Sciatic nerve (tissue), 2 donors: Measurements from ENCODE around the gene FGD3. TPM values are rescaled to one million over a fixed set of nuclear protein-coding genes. Genes with fewer than 3 reads are reported as not detected.
"Not testable (repeated sequence)": the region's sequence is repeated elsewhere in the genome, so short reads cannot be mapped to it uniquely, and the experiment has no call there.

Experiments used
- ATAC-seq: fragments of 200-7000 bp; cut with Tn5 transposase; one replicate; pipeline ENCODE4 v1.9.1; 2020; ENCODE audit warnings: mild to moderate bottlenecking, moderate library complexity
- DNase-seq: peaks from one replicate; pipeline ENCODE4 v3.0.0-alpha.2; 2020; ENCODE audit warnings: low spot score
- intact Hi-C: fragments of 100-400 bp; cut with DNase I; formaldehyde crosslinking; loops from one replicate; pipeline ENCODE4 v1.14.2; 2022
- total RNA-seq: library from RNA; stranded (reverse); fragmentation: NEBNext Ultra II Directional; extraction: Animal tissue kit (Norgen Biotek cat#: 25700); gene quantifications from one replicate; pipeline ENCODE4 v1.2.1, GENCODE V29; 2021
- donor health status: DM: no; HTN: no; CAD: no.
- donor health status: DM: no; HTN: no; CAD: no.

Gene FGD3
- total RNA-seq, 1 donor from 2014 or later, result 11.1 TPM

GRCh38 chr9:93002700-93003099 lies 55.4 kb downstream of the FGD3 start:
- no peak for DNase-seq
- no peak for ATAC-seq
- intact Hi-C loops, result no loop called here

GRCh38 chr9:93003552-93004407 lies 56.5 kb downstream of the FGD3 start:
- ATAC-seq, result peak; percentile 74
- DNase-seq, result no peak
- intact Hi-C loops, result no loop called here

GRCh38 chr9:93004561-93004960 lies 57.2 kb downstream of the FGD3 start:
- ATAC-seq (no peak), DNase-seq (no peak)
- intact Hi-C loops, result no loop called here

- intact Hi-C loops, result no loop called here
- DNase-seq, result no peak
- ATAC-seq, result no peak
Measured at GRCh38 chr9:93005876-93006275, 58.6 kb downstream of the FGD3 start.

- DNase-seq (no peak), ATAC-seq (no peak)
- intact Hi-C loops, result no loop called here
Measured at GRCh38 chr9:93007529-93008058, 60.3 kb downstream of the FGD3 start.

- ATAC-seq (no peak), DNase-seq (no peak)
- intact Hi-C loops, result no loop called here
Measured at GRCh38 chr9:93008457-93008856, 61.1 kb downstream of the FGD3 start.

GRCh38 chr9:93009337-93010015 lies 62.2 kb downstream of the FGD3 start:
- DNase-seq, result no peak
- ATAC-seq, result no peak
- intact Hi-C loops, result no loop called here

- no peak for ATAC-seq
- no peak for DNase-seq
- intact Hi-C loops, result no loop called here
Measured at GRCh38 chr9:93010056-93010455, 62.7 kb downstream of the FGD3 start.

GRCh38 chr9:93010704-93011103 lies 63.4 kb downstream of the FGD3 start:
- intact Hi-C loops, result no loop called here
- no peak for ATAC-seq
- DNase-seq, result no peak

- ATAC-seq (no peak), DNase-seq (no peak)
- intact Hi-C loops, result no loop called here
Measured at GRCh38 chr9:93011114-93011513, 63.8 kb downstream of the FGD3 start.

- intact Hi-C loops, result no loop called here
- no peak for DNase-seq
- no peak for ATAC-seq
Measured at GRCh38 chr9:93012963-93013855, 65.9 kb downstream of the FGD3 start.

- ATAC-seq (no peak), DNase-seq (peak; percentile 19)
- intact Hi-C loops, result no loop called here
Measured at GRCh38 chr9:93013856-93014582, 66.7 kb downstream of the FGD3 start.

- intact Hi-C loops, ATAC-seq: not testable (repeated sequence)
- peak; percentile 14 for DNase-seq
Measured at GRCh38 chr9:93015190-93015589, 67.9 kb downstream of the FGD3 start.

- DNase-seq (peak; percentile 22), ATAC-seq (no peak)
- intact Hi-C loops, result no loop called here
Measured at GRCh38 chr9:93017621-93018020, 70.3 kb downstream of the FGD3 start.

GRCh38 chr9:93020151-93020550 lies 72.8 kb downstream of the FGD3 start:
- intact Hi-C loops, result no loop called here
- DNase-seq (peak; percentile 35), ATAC-seq (no peak)

GRCh38 chr9:93020771-93021670 lies 73.7 kb downstream of the FGD3 start:
- intact Hi-C loops, result no loop called here
- ATAC-seq (no peak), DNase-seq (peak; percentile 43)

- no peak for ATAC-seq
- intact Hi-C loops, result no loop called here
- DNase-seq, result no peak
Measured at GRCh38 chr9:93022066-93022465, 74.7 kb downstream of the FGD3 start.
